ENCODE data around the gene NHSL2. TPM values are rescaled to one million over a fixed set of nuclear protein-coding genes. Genes with fewer than 3 reads are reported as not detected.
"Not testable (repeated sequence)": the region's sequence is repeated elsewhere in the genome, so short reads cannot be mapped to it uniquely, and the experiment has no call there.

NHSL2 gene
- total RNA-seq, 1 donor from 2014 or later: 0.29 TPM

GRCh38 chrX:71954458-71954857 is 43.8 kb downstream of the NHSL2 start:
- H3K9me3 Mint-ChIP-seq: no peaks in the 10 kb centered on the region
- CTCF ChIA-PET: no interaction called here
- TF ChIP-seq CTCF (IDR thresholded peaks at IDR 0.05): no peak

GRCh38 chrX:71955530-71956120 is 45.0 kb downstream of the NHSL2 start:
- no peak overlapping the region for H3K27ac Mint-ChIP-seq
- intact Hi-C loops (cut with micrococcal nuclease): no loop called here
- ChIA-PET POLR2A (no interaction called here), CTCF (no interaction called here)
- H3K27me3 Mint-ChIP-seq: peaks cover 1% of the 10 kb centered on the region
- no peaks in the 10 kb centered on the region for H3K36me3 Mint-ChIP-seq (ENCODE audit: low read depth)
- no peak for TF ChIP-seq CTCF (IDR thresholded peaks at IDR 0.05)
- no peaks in the 10 kb centered on the region for H3K4me1 Mint-ChIP-seq
- no peak for ATAC-seq (ENCODE audit: low read depth)
- H3K4me3 Mint-ChIP-seq: no peak overlapping the region
- no peak for DNase-seq
- no peaks in the 10 kb centered on the region for H3K9me3 Mint-ChIP-seq

More at GRCh38 chrX:71954458-71954857, 43.8 kb downstream of the NHSL2 start:
- H3K27me3 Mint-ChIP-seq: peaks cover 1% of the 10 kb centered on the region
- intact Hi-C loops (cut with micrococcal nuclease): no loop called here
- H3K27ac Mint-ChIP-seq: no peak overlapping the region
- no peak for DNase-seq
- H3K4me1 Mint-ChIP-seq: no peaks in the 10 kb centered on the region
- no peak overlapping the region for H3K4me3 Mint-ChIP-seq
- no peak for ATAC-seq (ENCODE audit: low read depth)
- POLR2A ChIA-PET: no interaction called here
- H3K36me3 Mint-ChIP-seq (ENCODE audit: low read depth): no peaks in the 10 kb centered on the region

- CTCF ChIA-PET: no interaction called here
- DNase-seq (no peak), ATAC-seq (ENCODE audit: low read depth) (no peak)
- intact Hi-C loops (cut with micrococcal nuclease): no loop called here
- Mint-ChIP-seq H3K4me3 (no peak overlapping the region), H3K9me3 (no peaks in the 10 kb centered on the region), H3K36me3 (ENCODE audit: low read depth) (no peaks in the 10 kb centered on the region), H3K4me1 (no peaks in the 10 kb centered on the region), H3K27ac (no peak overlapping the region), H3K27me3 (peaks cover 1% of the 10 kb centered on the region)
- no peak for TF ChIP-seq CTCF (IDR thresholded peaks at IDR 0.05)
- POLR2A ChIA-PET: no interaction called here
Observed at GRCh38 chrX:71958281-71958675, 47.6 kb downstream of the NHSL2 start.

- H3K36me3 Mint-ChIP-seq (ENCODE audit: low read depth); CTCF ChIA-PET; H3K4me1 Mint-ChIP-seq; H3K27ac Mint-ChIP-seq; intact Hi-C loops (cut with micrococcal nuclease); POLR2A ChIA-PET; H3K27me3 Mint-ChIP-seq; H3K4me3 Mint-ChIP-seq; H3K9me3 Mint-ChIP-seq; ATAC-seq (ENCODE audit: low read depth); DNase-seq: not testable (repeated sequence)
Observed at GRCh38 chrX:71964184-71964583, 53.5 kb downstream of the NHSL2 start.

- ATAC-seq (ENCODE audit: low read depth): no peak
Observed at GRCh38 chrX:71974916-71975315, 64.3 kb downstream of the NHSL2 start.

More at GRCh38 chrX:71974916-71975315, 64.3 kb downstream of the NHSL2 start:
- no peaks in the 10 kb centered on the region for H3K4me1 Mint-ChIP-seq
- no peak for TF ChIP-seq CTCF (IDR thresholded peaks at IDR 0.05)
- DNase-seq: no peak
- H3K27me3 Mint-ChIP-seq: peaks cover 3% of the 10 kb centered on the region
- no peaks in the 10 kb centered on the region for H3K9me3 Mint-ChIP-seq
- ChIA-PET POLR2A (no interaction called here), CTCF (no interaction called here)
- H3K36me3 Mint-ChIP-seq (ENCODE audit: low read depth): no peaks in the 10 kb centered on the region
- intact Hi-C loops (cut with micrococcal nuclease): no loop called here
- H3K27ac Mint-ChIP-seq: no peak overlapping the region
- H3K4me3 Mint-ChIP-seq: no peak overlapping the region
